MM.1S (cell line): Measurements from ENCODE around the gene MYO9B.

Experiments used
- DNase-seq: peaks from one replicate; pipeline ENCODE4 v3.0.0-alpha.2; 2015
- H2AFZ ChIP-seq: fragments of 300-600 bp; sonication (generic); 2 replicates; pipeline ENCODE4 v1.6.0; 2016; ENCODE audit warnings: antibody characterized with exemption, low read length
- H3F3A ChIP-seq: fragments of 300-600 bp; sonication (generic); 2 replicates; pipeline ENCODE4 v1.6.1; 2016; ENCODE audit warnings: mild to moderate bottlenecking, antibody characterized with exemption, low read length, moderate library complexity, mixed read lengths; ENCODE audit not compliant: insufficient read depth
- H3K27ac ChIP-seq: fragments of 300-600 bp; sonication (generic); 2 replicates; pipeline ENCODE4 v1.5.1; 2016; ENCODE audit warnings: mild to moderate bottlenecking, low read length
- H3K27me3 ChIP-seq: fragments of 300-600 bp; sonication (generic); replicated peaks from 2 replicates; pipeline ENCODE4 v1.6.0; 2016; ENCODE audit warnings: low read length; ENCODE audit not compliant: insufficient read depth
- H3K36me3 ChIP-seq: fragments of 300-600 bp; sonication (generic); replicated peaks from 2 replicates; pipeline ENCODE4 v1.6.1; 2016; ENCODE audit warnings: mild to moderate bottlenecking, low read length, mixed read lengths; ENCODE audit not compliant: insufficient read depth
- H3K4me1 ChIP-seq: fragments of 300-600 bp; sonication (generic); 2 replicates; pipeline ENCODE4 v1.6.1; 2016; ENCODE audit warnings: low read length, mixed read lengths
- H3K4me2 ChIP-seq: fragments of 300-600 bp; sonication (generic); 2 replicates; pipeline ENCODE4 v1.6.0; 2016; ENCODE audit warnings: low read depth, low read length
- H3K4me3 ChIP-seq: fragments of 300-600 bp; sonication (generic); 2 replicates; pipeline ENCODE4 v1.5.1; 2016; ENCODE audit warnings: low read length, mixed read lengths
- H3K79me2 ChIP-seq: fragments of 300-600 bp; sonication (generic); 2 replicates; pipeline ENCODE4 v1.6.1; 2016; ENCODE audit warnings: mixed run types, low read length, mixed read lengths
- H3K9ac ChIP-seq: fragments of 300-600 bp; sonication (generic); 2 replicates; pipeline ENCODE4 v1.6.1; 2016; ENCODE audit warnings: low read length, mixed read lengths
- H3K9me2 ChIP-seq: fragments of 300-600 bp; sonication (generic); replicated peaks from 2 replicates; pipeline ENCODE4 v1.6.1; 2016; ENCODE audit warnings: mild to moderate bottlenecking, low read length, mixed read lengths; ENCODE audit not compliant: insufficient read depth
- H3K9me3 ChIP-seq: fragments of 300-600 bp; sonication (generic); replicated peaks from 2 replicates; pipeline ENCODE4 v1.6.1; 2016; ENCODE audit warnings: mild to moderate bottlenecking, low read length, mixed read lengths; ENCODE audit not compliant: insufficient read depth
- H4K20me1 ChIP-seq: fragments of 300-600 bp; sonication (generic); 2 replicates; pipeline ENCODE4 v1.6.1; 2016; ENCODE audit warnings: mild to moderate bottlenecking, low read length, moderate library complexity, mixed read lengths; ENCODE audit not compliant: insufficient read depth
- CTCF ChIP-seq: fragments of 300-600 bp; sonication (generic); IDR thresholded peaks from 2 replicates; pipeline ENCODE4 v1.5.1; 2016; ENCODE audit warnings: antibody characterized with exemption, low read length, mixed read lengths
- EZH2 ChIP-seq: fragments of 300-600 bp; sonication (generic); optimal IDR thresholded peaks from 2 replicates; pipeline ENCODE3; 2017; ENCODE audit warnings: low read depth, mild to moderate bottlenecking, antibody characterized with exemption, low read length, mixed read lengths
- EZH2phosphoT487 ChIP-seq: fragments of 300-600 bp; sonication (generic); IDR thresholded peaks from 2 replicates; pipeline ENCODE4 v1.6.1; 2018; ENCODE audit warnings: antibody characterized with exemption, low read length

MYO9B gene

GRCh38 chr19:17107546-17108452 lies 32.2 kb downstream of the MYO9B start:
- no peaks in the 10 kb centered on the region for H4K20me1 ChIP-seq
- H3K9ac ChIP-seq: no peak overlapping the region
- no peaks in the 10 kb centered on the region for H3K36me3 ChIP-seq
- H3K4me2 ChIP-seq: no peak overlapping the region
- DNase-seq: no peak
- H3K27ac ChIP-seq: no peak overlapping the region
- TF ChIP-seq EZH2phosphoT487: no peak
- no peak for TF ChIP-seq EZH2
- no peaks in the 10 kb centered on the region for H3K27me3 ChIP-seq
- no peaks in the 10 kb centered on the region for H3K4me1 ChIP-seq
- no peaks in the 10 kb centered on the region for H3F3A ChIP-seq
- H3K9me2 ChIP-seq: no peaks in the 10 kb centered on the region
- no peak overlapping the region for H3K4me3 ChIP-seq
- H2AFZ ChIP-seq: no peak overlapping the region
- H3K9me3 ChIP-seq: no peaks in the 10 kb centered on the region
- H3K79me2 ChIP-seq: peaks cover 4% of the 10 kb centered on the region

GRCh38 chr19:17108453-17108784 lies 32.8 kb downstream of the MYO9B start:
- H3K4me3 ChIP-seq: no peak overlapping the region
- H3F3A ChIP-seq: no peaks in the 10 kb centered on the region
- no peak for TF ChIP-seq CTCF
- no peak for TF ChIP-seq EZH2phosphoT487
- no peak for TF ChIP-seq EZH2
- no peak for DNase-seq
- no peaks in the 10 kb centered on the region for H3K4me1 ChIP-seq
- H4K20me1 ChIP-seq: no peaks in the 10 kb centered on the region
- no peaks in the 10 kb centered on the region for H3K27me3 ChIP-seq
- no peak overlapping the region for H2AFZ ChIP-seq
- no peaks in the 10 kb centered on the region for H3K9me2 ChIP-seq
- no peaks in the 10 kb centered on the region; the same call in 1 of the 2 replicates for H3K79me2 ChIP-seq
- H3K9ac ChIP-seq: no peak overlapping the region
- H3K27ac ChIP-seq: no peak overlapping the region
- H3K36me3 ChIP-seq: no peaks in the 10 kb centered on the region
- H3K4me2 ChIP-seq: no peak overlapping the region
- no peaks in the 10 kb centered on the region for H3K9me3 ChIP-seq

GRCh38 chr19:17109300-17109699 lies 33.7 kb downstream of the MYO9B start:
- Histone ChIP-seq H3K9me3 (no peaks in the 10 kb centered on the region), H3K27ac (no peak overlapping the region), H3K4me1 (no peaks in the 10 kb centered on the region), H3F3A (no peaks in the 10 kb centered on the region), H3K9ac (no peak overlapping the region), H3K79me2 (no peaks in the 10 kb centered on the region; the same call in 1 of the 2 replicates), H3K36me3 (no peaks in the 10 kb centered on the region), H3K27me3 (no peaks in the 10 kb centered on the region), H2AFZ (no peak overlapping the region), H4K20me1 (no peaks in the 10 kb centered on the region), H3K4me3 (no peak overlapping the region), H3K9me2 (no peaks in the 10 kb centered on the region), H3K4me2 (no peak overlapping the region)
- TF ChIP-seq CTCF (no peak), EZH2 (no peak), EZH2phosphoT487 (no peak)
- DNase-seq: no peak

GRCh38 chr19:17109962-17110598 lies 34.5 kb downstream of the MYO9B start:
- Histone ChIP-seq H2AFZ (no peak overlapping the region), H3K4me2 (no peak overlapping the region), H3K27me3 (no peaks in the 10 kb centered on the region), H3K79me2 (no peaks in the 10 kb centered on the region; the same call in 1 of the 2 replicates), H3K9me2 (no peaks in the 10 kb centered on the region), H4K20me1 (no peaks in the 10 kb centered on the region), H3K4me3 (no peak overlapping the region), H3K4me1 (no peaks in the 10 kb centered on the region), H3K36me3 (no peaks in the 10 kb centered on the region), H3K27ac (no peak overlapping the region), H3F3A (no peaks in the 10 kb centered on the region), H3K9ac (no peak overlapping the region), H3K9me3 (no peaks in the 10 kb centered on the region)
- no peak for DNase-seq
- no peak for TF ChIP-seq CTCF
- TF ChIP-seq EZH2phosphoT487: no peak
- TF ChIP-seq EZH2: no peak
